Uterus (tissue), 2 donors: ENCODE data around the gene MAEA.

Experiments used
- POLR2A ChIP-seq, 2 donors: fragments of 450-650 bp; IDR thresholded peaks; one replicate each; pipeline ENCODE4 v1.6.1; 2016; ENCODE audit warnings: antibody characterized with exemption in 2 of 2, mild to moderate bottlenecking in 1 of 2, moderate library complexity in 1 of 2
- TF ChIP-seq, protein P1 (sequence below), 4 experiments: fragments of 200-600 bp in 2 of 4; fragments of 450-650 bp in 2 of 4; sonication (generic) in 2 of 4; IDR thresholded peaks; one replicate each; pipeline ENCODE4 v1.5.1; 2016 to 2019; ENCODE audit warnings: antibody characterized with exemption in 4 of 4, mild to moderate bottlenecking in 2 of 4, moderate library complexity in 1 of 4

DNA sequence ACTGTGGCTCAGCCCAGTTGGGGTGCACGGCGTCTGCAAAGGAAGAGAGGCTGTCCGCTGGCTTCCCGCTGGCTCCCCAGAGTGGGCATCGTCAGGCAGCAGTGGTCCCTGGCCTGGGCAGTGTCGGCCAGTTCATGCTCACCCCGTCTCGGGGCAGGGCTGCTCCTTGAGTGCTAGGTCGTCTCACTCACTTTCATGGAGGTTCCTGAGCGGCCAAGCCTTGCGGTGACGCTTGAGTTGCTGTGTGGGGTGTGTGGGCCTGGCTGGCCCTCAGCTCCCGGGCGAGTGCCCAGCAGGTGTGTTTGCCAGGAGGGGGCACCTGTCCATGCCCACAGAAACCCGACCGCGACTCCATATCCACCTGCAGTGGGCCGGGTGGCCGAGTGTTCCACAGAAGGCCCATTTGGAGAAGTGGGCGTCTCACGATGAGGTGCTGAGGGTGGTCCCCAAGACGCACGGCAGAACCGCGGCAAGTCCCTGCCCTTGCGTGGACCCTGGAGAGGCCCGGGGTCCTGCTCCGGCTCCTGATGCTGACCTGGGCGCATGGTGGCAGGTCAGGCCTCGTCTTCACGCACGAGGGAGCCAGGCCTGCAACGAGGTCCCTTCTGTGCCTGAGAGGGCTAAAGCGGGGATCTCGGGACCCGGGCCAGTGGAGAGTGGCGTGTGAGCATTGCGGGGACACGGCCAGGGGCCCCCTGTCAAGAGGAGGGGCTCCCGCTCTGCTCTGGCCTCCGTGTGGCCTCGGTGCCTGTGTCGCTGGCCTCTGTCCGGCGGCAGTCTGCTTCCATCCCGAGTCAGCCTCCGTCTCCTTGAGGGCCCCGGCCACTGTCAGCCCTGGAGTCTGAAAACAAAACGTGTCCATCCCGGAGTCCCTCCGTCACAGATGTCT is 38.8 kb downstream of the MAEA start:
- TF ChIP-seq, protein P1, sequence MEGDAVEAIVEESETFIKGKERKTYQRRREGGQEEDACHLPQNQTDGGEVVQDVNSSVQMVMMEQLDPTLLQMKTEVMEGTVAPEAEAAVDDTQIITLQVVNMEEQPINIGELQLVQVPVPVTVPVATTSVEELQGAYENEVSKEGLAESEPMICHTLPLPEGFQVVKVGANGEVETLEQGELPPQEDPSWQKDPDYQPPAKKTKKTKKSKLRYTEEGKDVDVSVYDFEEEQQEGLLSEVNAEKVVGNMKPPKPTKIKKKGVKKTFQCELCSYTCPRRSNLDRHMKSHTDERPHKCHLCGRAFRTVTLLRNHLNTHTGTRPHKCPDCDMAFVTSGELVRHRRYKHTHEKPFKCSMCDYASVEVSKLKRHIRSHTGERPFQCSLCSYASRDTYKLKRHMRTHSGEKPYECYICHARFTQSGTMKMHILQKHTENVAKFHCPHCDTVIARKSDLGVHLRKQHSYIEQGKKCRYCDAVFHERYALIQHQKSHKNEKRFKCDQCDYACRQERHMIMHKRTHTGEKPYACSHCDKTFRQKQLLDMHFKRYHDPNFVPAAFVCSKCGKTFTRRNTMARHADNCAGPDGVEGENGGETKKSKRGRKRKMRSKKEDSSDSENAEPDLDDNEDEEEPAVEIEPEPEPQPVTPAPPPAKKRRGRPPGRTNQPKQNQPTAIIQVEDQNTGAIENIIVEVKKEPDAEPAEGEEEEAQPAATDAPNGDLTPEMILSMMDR (IDR thresholded peaks at IDR 0.05) = no peak
- TF ChIP-seq POLR2A (IDR thresholded peaks at IDR 0.05) = no peak
